ENCODE measurements around the gene RYR1.

Gene RYR1

GRCh38 chr19:38429055-38429810, 4.3 kb upstream of the RYR1 start:
- no peak for DNase-seq

- DNase-seq: no peak
These were observed 3.7 kb upstream of the RYR1 start for GRCh38 chr19:38429811-38430156.

GRCh38 chr19:38430931-38431330, 2.6 kb upstream of the RYR1 start:
- no peak for DNase-seq

- DNase-seq: no peak
These were observed 1.1 kb downstream of the RYR1 start for GRCh38 chr19:38434549-38435051.

- no peak for DNase-seq
These were observed 3.8 kb downstream of the RYR1 start for GRCh38 chr19:38437295-38437694.

GRCh38 chr19:38437917-38438316, 4.4 kb downstream of the RYR1 start:
- no peak for DNase-seq

- no peak for DNase-seq
These were observed 7.1 kb downstream of the RYR1 start for GRCh38 chr19:38440592-38440991.

GRCh38 chr19:38441657-38442348, 8.3 kb downstream of the RYR1 start:
- no peak for DNase-seq

- DNase-seq: no peak
These were observed 9.2 kb downstream of the RYR1 start for GRCh38 chr19:38442736-38443135.

- no peak for DNase-seq
These were observed 10.0 kb downstream of the RYR1 start for GRCh38 chr19:38443458-38443999.

- DNase-seq: no peak
These were observed 10.5 kb downstream of the RYR1 start for GRCh38 chr19:38444026-38444425.

- no peak for DNase-seq
These were observed 11.9 kb downstream of the RYR1 start for GRCh38 chr19:38445362-38445761.

GRCh38 chr19:38448225-38448624, 14.7 kb downstream of the RYR1 start:
- no peak for DNase-seq

- no peak for DNase-seq
These were observed 16.0 kb downstream of the RYR1 start for GRCh38 chr19:38449518-38449917.

- DNase-seq: no peak
These were observed 17.5 kb downstream of the RYR1 start for GRCh38 chr19:38451036-38451435.

- DNase-seq: no peak
These were observed 18.1 kb downstream of the RYR1 start for GRCh38 chr19:38451629-38452028.

GRCh38 chr19:38452430-38453366, 19.2 kb downstream of the RYR1 start:
- DNase-seq: no peak

- DNase-seq: no peak
These were observed 20.1 kb downstream of the RYR1 start for GRCh38 chr19:38453596-38453995.

- no peak for DNase-seq
These were observed 21.5 kb downstream of the RYR1 start for GRCh38 chr19:38455031-38455430.

- no peak for DNase-seq
These were observed 23.7 kb downstream of the RYR1 start for GRCh38 chr19:38457202-38457601.

- DNase-seq: no peak
These were observed 24.4 kb downstream of the RYR1 start for GRCh38 chr19:38457690-38458405.

GRCh38 chr19:38458991-38459390, 25.5 kb downstream of the RYR1 start:
- DNase-seq: no peak

Data from KG1 (cell line).